Fibroblast of skin of back (primary cell): ENCODE measurements around the gene TMEM222.

Experiments used
- DNase-seq: peaks from one replicate; pipeline ENCODE4 v3.0.0-alpha.2; 2013

TMEM222 gene

GRCh38 chr1:27360159-27361043 lies 38.4 kb downstream of the TMEM222 start:
- no peak for DNase-seq

- no peak for DNase-seq
Observed at GRCh38 chr1:27361044-27361402, 39.1 kb downstream of the TMEM222 start.

GRCh38 chr1:27361553-27361952 lies 39.6 kb downstream of the TMEM222 start:
- no peak for DNase-seq

- DNase-seq: no peak
Observed at GRCh38 chr1:27363766-27364695, 42.1 kb downstream of the TMEM222 start.

GRCh38 chr1:27364696-27365371 lies 42.9 kb downstream of the TMEM222 start:
- DNase-seq: no peak

- DNase-seq: peak; percentile 89
Observed at GRCh38 chr1:27365372-27366112, 43.6 kb downstream of the TMEM222 start.

- peak; percentile 85 for DNase-seq
Observed at GRCh38 chr1:27366113-27366410, 44.1 kb downstream of the TMEM222 start.

- DNase-seq: peak; percentile 83
Observed at GRCh38 chr1:27366411-27367159, 44.6 kb downstream of the TMEM222 start, which contains the start of gene MAP3K6. Gene MAP3K6 (minus strand): TSS chr1:27366961. CDS start chr1:27366597, 364 bp downstream.

- DNase-seq: no peak
Observed at GRCh38 chr1:27367160-27367650, 45.2 kb downstream of the TMEM222 start.

GRCh38 chr1:27368869-27369582 lies 47.1 kb downstream of the TMEM222 start:
- peak; percentile 21 for DNase-seq

- DNase-seq: no peak
Observed at GRCh38 chr1:27372022-27372807, 50.3 kb downstream of the TMEM222 start.

GRCh38 chr1:27372808-27373690 lies 51.1 kb downstream of the TMEM222 start:
- DNase-seq: no peak

GRCh38 chr1:27374362-27375086 lies 52.6 kb downstream of the TMEM222 start, which contains the start of gene FCN3:
Gene FCN3 (minus strand): TSS chr1:27374824. CDS start chr1:27374818, 6 bp downstream.
- no peak for DNase-seq

GRCh38 chr1:27377760-27378495 lies 56.0 kb downstream of the TMEM222 start:
- DNase-seq: no peak

- no peak for DNase-seq
Observed at GRCh38 chr1:27379564-27380122, 57.7 kb downstream of the TMEM222 start.

GRCh38 chr1:27380224-27380623 lies 58.3 kb downstream of the TMEM222 start:
- no peak for DNase-seq
